IPS-18c (cell line): ENCODE data around the gene CAMK1D.
"Not testable (repeated sequence)": the region's sequence is repeated elsewhere in the genome, so short reads cannot be mapped to it uniquely, and the experiment has no call there.

Experiments used
- H3K4me3 ChIP-seq: 2 replicates; pipeline ENCODE4 v1.7.0; 2013; ENCODE audit warnings: low read depth, mild to moderate bottlenecking, low read length, moderate library complexity; ENCODE audit not compliant: insufficient read depth
- H3K9me3 ChIP-seq: one replicate; pipeline ENCODE4 v1.6.1; 2013; ENCODE audit warnings: mild to moderate bottlenecking, low read length, moderate library complexity; ENCODE audit not compliant: control insufficient read depth, insufficient read depth

Gene CAMK1D

GRCh38 chr10:12846718-12847117, 497.4 kb downstream of the CAMK1D start:
- no peak overlapping the region for H3K4me3 ChIP-seq
- H3K9me3 ChIP-seq: no peaks in the 10 kb centered on the region

DNA sequence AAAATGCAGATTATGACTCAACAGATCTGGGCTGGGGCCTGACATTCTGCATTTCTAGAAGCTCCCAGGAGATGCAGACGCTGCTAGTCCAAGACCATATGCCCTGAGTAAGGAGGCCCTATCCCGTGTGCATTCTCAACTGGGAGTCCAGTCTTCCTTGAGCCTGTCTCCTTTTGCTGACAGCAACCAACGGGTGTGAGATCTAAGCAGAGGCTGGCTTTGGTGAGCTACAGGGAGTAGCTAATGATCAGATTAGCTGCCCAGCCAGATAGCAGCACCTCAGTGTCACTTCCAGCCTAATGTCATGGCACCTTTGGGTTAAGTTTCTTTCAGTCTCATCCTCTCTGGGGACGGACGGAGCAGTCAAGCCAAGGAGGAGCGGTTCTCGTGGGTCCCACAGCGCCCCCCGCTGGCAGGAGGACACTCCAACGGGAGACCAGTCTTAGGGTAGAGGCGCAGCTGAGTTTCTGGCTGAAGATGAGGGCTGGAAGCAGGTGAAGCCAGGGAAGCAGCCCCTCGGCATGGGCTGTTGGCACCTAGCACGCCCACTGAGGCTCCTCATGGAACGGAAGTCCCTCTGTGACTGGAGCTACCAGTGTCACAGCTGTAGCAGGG, 498.1 kb downstream of the CAMK1D start:
- Histone ChIP-seq H3K4me3 (no peak overlapping the region), H3K9me3 (peaks cover under 1% of the 10 kb centered on the region)

- Histone ChIP-seq H3K4me3 (no peak overlapping the region), H3K9me3 (peaks cover 2% of the 10 kb centered on the region)
Observed at GRCh38 chr10:12848439-12849173, 499.3 kb downstream of the CAMK1D start.

DNA sequence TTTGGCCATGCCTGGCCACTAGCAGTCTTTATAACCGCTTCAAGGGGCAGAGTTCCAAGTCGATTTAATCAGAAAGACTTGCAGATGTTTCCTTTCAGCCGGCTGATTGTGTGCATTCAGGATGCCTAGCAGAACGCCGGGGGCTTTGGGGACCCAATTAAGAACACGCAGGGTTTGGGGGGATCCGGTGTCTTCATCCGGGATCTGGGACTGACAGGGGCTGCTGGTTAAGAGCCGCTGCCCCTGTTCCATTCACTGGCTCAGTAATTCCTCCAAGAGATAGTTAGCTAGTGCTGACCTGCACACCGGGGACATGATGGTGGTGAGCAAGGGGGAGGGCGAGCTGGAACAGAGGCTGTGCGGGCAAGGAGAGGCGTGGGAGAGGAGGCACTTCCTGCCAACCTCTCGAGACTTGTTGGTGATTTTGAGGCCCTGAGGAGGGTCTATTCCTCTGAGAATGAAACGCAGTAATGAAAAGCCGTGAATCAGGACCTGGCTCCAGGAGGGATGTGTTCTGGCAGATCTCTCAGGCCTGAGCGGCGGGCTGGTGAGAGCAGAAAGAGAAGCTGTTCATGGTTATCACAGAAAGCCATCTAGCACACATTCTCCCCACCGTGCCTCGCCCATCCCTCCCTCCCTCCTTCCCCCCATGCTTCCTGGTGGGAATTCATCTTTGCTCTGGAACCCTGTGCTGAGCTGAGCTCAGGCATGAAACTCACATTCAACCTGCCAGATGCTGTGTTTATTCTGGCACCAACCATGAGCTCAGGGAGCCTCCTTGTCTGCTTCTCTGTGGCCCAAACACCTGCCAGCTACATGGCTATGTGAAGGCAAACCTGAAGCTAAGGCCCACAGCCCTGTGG, 500.2 kb downstream of the CAMK1D start:
- Histone ChIP-seq H3K9me3 (peaks cover 2% of the 10 kb centered on the region), H3K4me3 (no peak overlapping the region)

DNA sequence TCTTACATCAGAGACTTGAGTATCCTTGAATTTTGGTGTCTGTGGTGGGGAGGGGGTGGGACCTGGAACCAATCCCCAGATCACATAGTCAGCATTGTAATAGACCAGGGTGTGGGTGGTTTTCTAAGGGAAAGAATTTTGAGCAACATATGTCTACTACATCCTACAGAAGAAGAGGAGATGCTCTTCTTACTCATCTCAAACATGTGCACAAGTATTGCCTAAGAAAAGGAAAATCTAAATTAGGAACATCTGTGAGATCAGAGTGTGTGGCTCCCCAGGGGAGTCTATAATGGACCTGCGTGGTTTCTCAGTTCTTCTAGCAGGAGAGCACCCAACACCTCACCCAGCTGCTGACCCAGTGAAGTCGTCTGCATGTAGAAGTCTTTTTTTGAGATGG, 503.3 kb downstream of the CAMK1D start:
- H3K4me3 ChIP-seq: no peak overlapping the region
- peaks cover 2% of the 10 kb centered on the region for H3K9me3 ChIP-seq

DNA sequence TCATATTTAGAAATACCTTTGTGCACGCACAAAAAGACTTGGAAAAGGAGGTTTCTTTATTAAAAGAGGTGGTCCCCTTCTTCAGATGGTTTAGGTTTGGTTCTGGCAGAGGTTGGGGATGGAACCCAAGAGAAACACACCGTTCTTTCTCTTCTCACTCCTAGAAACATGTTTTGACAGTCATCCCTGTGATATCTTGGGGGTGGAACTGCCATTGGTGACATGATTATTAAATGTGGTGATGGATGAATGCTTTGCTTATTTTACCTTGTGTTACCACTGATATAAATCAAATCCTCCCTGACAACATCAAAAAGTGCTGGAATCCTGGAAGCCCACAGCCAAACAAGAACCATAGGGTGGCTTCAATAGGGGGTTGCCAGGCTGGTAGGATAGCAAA, 505.6 kb downstream of the CAMK1D start:
- Histone ChIP-seq H3K9me3 (peaks cover 2% of the 10 kb centered on the region), H3K4me3 (no peak overlapping the region)

- Histone ChIP-seq H3K9me3 (no peaks in the 10 kb centered on the region), H3K4me3 (no peak overlapping the region)
Observed at GRCh38 chr10:12862459-12862858, 513.1 kb downstream of the CAMK1D start.

DNA sequence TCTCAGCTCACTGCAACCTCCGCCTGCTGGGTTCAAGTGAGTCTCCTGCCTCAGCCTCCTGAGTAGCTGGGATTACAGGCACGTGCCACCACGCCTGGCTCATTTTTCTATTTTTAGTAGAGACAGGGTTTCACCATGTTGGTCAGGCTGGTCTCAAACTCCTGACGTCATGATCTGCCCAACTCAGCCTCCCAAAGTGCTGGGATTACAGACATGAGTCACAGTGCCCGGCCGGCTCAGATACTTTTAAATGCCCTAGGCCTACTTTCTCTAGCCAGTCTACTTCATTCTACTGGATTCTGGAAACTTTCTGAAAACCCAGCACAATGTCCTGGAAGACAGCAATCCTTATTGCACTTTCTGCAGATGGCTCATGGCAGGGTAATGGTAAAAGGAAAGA, 516.2 kb downstream of the CAMK1D start:
- not testable (repeated sequence) for H3K4me3 ChIP-seq, H3K9me3 ChIP-seq

DNA sequence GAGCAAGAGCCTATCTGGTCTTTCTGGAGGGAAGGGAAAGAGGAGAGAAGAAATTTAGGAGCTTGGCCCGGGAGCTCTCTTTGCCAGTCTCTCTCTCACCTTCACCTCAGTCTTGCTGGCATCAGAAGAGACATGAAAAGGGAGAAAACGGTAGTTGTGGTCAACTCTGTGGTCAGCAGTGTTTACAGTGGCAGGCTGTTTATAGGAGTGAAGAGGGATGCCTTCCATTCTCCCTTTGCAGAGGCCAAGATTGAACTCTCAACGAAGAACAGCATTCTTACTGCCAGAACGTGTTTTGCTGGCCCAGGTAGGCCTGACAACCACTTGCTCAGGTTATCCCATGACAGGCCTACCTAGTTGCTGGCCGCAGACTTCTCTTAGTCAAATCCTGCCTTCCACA, 518.9 kb downstream of the CAMK1D start:
- H3K4me3 ChIP-seq: no peak overlapping the region
- no peaks in the 10 kb centered on the region for H3K9me3 ChIP-seq

DNA sequence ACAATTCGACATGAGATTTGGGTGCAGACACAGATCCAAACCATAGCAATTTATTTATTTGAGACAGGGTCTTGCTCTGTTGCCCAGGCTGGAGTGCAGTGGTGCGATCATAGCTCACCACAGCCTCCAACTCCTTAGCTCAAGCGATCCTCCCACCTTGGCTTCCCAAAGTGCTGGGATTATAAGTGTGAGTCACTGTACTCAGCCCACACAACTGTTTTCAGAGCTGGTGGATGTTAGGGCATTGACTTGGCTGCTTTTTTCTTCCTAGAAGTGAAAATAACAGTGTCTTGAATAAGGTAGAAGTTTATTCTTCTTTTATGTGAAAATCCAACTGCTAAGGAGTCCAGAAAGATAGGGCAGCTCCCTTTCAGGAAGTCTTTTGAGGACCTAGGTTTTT, 520.1 kb downstream of the CAMK1D start:
- Histone ChIP-seq H3K9me3 (no peaks in the 10 kb centered on the region), H3K4me3 (no peak overlapping the region)

GRCh38 chr10:12872577-12872976, 523.2 kb downstream of the CAMK1D start:
- H3K9me3 ChIP-seq: no peaks in the 10 kb centered on the region
- H3K4me3 ChIP-seq: no peak overlapping the region

- Histone ChIP-seq H3K4me3 (no peak overlapping the region), H3K9me3 (no peaks in the 10 kb centered on the region)
Observed at GRCh38 chr10:12873172-12873571, 523.8 kb downstream of the CAMK1D start.

GRCh38 chr10:12874501-12874900, 525.2 kb downstream of the CAMK1D start:
- Histone ChIP-seq H3K4me3 (no peak overlapping the region), H3K9me3 (no peaks in the 10 kb centered on the region)

GRCh38 chr10:12875100-12875499, 525.8 kb downstream of the CAMK1D start:
- H3K4me3 ChIP-seq: no peak overlapping the region
- H3K9me3 ChIP-seq: no peaks in the 10 kb centered on the region

DNA sequence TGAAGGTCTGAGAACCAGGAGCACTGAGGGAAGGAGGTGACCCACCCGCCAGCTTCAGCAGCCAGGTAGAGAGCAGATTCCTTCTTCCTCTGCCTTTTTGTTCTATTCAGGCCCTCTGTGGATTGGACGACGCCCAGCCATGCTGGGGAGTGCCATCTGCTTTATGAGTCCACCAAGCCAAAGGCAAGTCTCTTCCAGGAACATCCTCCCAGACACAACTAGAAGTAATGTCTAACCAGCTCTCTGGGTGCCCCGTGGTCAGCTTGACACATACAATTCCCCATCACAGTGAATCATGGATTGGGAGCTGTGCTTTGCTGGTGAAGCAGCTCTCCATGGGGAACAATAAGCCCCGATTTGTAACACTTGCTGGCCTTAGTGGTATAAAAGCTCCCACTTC, 526.9 kb downstream of the CAMK1D start:
- H3K4me3 ChIP-seq: no peak overlapping the region
- no peaks in the 10 kb centered on the region for H3K9me3 ChIP-seq

DNA sequence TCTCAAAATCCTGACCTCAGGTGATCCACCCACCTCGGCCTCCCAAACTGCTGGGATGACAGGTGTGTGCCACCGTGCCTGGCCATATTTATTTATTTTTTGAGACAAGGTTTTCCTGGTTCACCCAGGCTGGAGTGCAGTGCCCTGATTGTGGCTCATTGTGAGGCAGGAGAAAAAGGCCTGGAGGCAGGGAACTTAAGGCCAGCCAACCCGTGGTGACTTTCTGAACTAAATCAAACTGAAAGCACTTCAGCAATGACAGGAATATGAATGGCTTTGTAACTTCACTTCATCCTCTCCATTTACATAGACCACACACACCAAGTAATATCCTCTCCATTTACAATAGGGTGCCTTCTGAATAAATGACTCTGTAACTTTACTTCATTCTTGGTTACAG, 527.8 kb downstream of the CAMK1D start:
- no peaks in the 10 kb centered on the region for H3K9me3 ChIP-seq

DNA sequence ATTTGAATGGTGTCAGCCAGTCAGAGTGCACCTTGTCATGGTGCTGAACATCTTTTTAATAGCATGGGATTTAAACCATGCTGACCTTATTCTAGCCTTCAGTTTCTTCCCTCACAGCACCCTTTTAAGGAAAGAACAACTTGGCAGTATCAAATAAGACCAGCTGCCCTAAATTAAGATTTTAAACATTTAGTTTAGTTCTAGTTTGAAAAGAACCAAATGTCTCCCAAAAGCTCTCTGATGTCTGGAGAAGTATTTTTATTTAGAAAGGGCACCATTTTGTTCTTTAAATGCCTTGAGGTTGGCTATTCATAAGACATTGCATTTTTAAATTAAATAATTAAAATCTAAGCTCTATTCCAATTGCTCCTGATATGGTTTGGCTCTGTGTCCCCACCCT, 531.1 kb downstream of the CAMK1D start:
- no peak overlapping the region for H3K4me3 ChIP-seq
- H3K9me3 ChIP-seq: no peaks in the 10 kb centered on the region

More for the DNA sequence above, 527.8 kb downstream of the CAMK1D start:
- no peak overlapping the region for H3K4me3 ChIP-seq

GRCh38 chr10:12884851-12885250, 535.5 kb downstream of the CAMK1D start:
- H3K4me3 ChIP-seq: no peak overlapping the region
- no peaks in the 10 kb centered on the region for H3K9me3 ChIP-seq
